Mesenchymal stem cell (in vitro differentiated cells and primary cell): ENCODE data around the gene RFX6.

Source experiments
- DNase-seq: peaks from one replicate; pipeline ENCODE4 v3.0.0-alpha.2; 2013
- H2AFZ ChIP-seq: one replicate; pipeline ENCODE4 v1.6.1; 2013; ENCODE audit warnings: low read depth, mild to moderate bottlenecking, control low read depth, inconsistent platforms, low read length, moderate library complexity
- H2AK5ac ChIP-seq: 2 replicates; pipeline ENCODE4 v1.6.1; 2013; ENCODE audit warnings: low read length, moderate library complexity, mild to moderate bottlenecking, inconsistent platforms; ENCODE audit not compliant: severe bottlenecking
- H2BK120ac ChIP-seq: one replicate; pipeline ENCODE4 v1.6.1; 2013; ENCODE audit warnings: low read depth, mild to moderate bottlenecking, inconsistent platforms, low read length, moderate library complexity
- H2BK12ac ChIP-seq, 2 experiments: one replicate each; pipeline ENCODE4 v1.6.1; 2013; ENCODE audit warnings: inconsistent platforms in 2 of 2, low read length in 2 of 2, mild to moderate bottlenecking in 2 of 2, moderate library complexity in 2 of 2, control low read depth in 1 of 2
- H2BK15ac ChIP-seq: one replicate; pipeline ENCODE4 v1.6.1; 2013; ENCODE audit warnings: mild to moderate bottlenecking, low read depth, inconsistent platforms; ENCODE audit not compliant: poor library complexity, severe bottlenecking
- H2BK5ac ChIP-seq: 2 replicates; pipeline ENCODE4 v1.6.1; 2013; ENCODE audit warnings: low read depth, mild to moderate bottlenecking, low read length, control low read depth, inconsistent platforms; ENCODE audit not compliant: poor library complexity, severe bottlenecking
- H3K14ac ChIP-seq, 2 experiments: one replicate each; pipeline ENCODE4 v1.6.1; 2013; ENCODE audit warnings: inconsistent platforms in 2 of 2, low read length in 2 of 2, control low read depth in 1 of 2, mild to moderate bottlenecking in 1 of 2, moderate library complexity in 1 of 2
- H3K18ac ChIP-seq, 2 experiments: one replicate each; pipeline ENCODE4 v1.6.1; 2013; ENCODE audit warnings: inconsistent platforms in 2 of 2, low read length in 2 of 2, control low read depth in 1 of 2, low read depth in 1 of 2, mild to moderate bottlenecking in 1 of 2
- H3K23ac ChIP-seq, 2 experiments: one replicate each; pipeline ENCODE4 v1.6.1; 2013; ENCODE audit warnings: inconsistent platforms in 2 of 2, low read length in 2 of 2, mild to moderate bottlenecking in 2 of 2, moderate library complexity in 2 of 2, control low read depth in 1 of 2
- H3K27ac ChIP-seq: 2 replicates; pipeline ENCODE4 v1.5.1; 2013; ENCODE audit warnings: mild to moderate bottlenecking, moderate library complexity, low read length, control low read depth, inconsistent platforms; ENCODE audit not compliant: poor library complexity, severe bottlenecking
- H3K27me3 ChIP-seq, 2 experiments: 2 replicates each; pipeline versions ENCODE4 v1.6.1 to v1.7.0; 2013; ENCODE audit warnings: low read length in 2 of 2, mild to moderate bottlenecking in 2 of 2, moderate library complexity in 2 of 2, control low read depth in 1 of 2, inconsistent platforms in 1 of 2; ENCODE audit not compliant: control insufficient read depth in 1 of 2, insufficient read depth in 1 of 2
- H3K36me3 ChIP-seq, 2 experiments: 2 replicates each; pipeline versions ENCODE4 v1.6.1 to v1.7.0; 2013; ENCODE audit warnings: low read length in 2 of 2, control low read depth in 1 of 2, inconsistent platforms in 1 of 2, low read depth in 1 of 2, mild to moderate bottlenecking in 1 of 2; ENCODE audit not compliant: insufficient read depth in 2 of 2, control insufficient read depth in 1 of 2
- H3K4ac ChIP-seq, 2 experiments: one replicate each; pipeline ENCODE4 v1.6.1; 2013; ENCODE audit warnings: inconsistent platforms in 2 of 2, low read length in 2 of 2, mild to moderate bottlenecking in 2 of 2, moderate library complexity in 2 of 2, control low read depth in 1 of 2, low read depth in 1 of 2
- H3K4me1 ChIP-seq: 2 replicates; pipeline ENCODE4 v1.6.1; 2013; ENCODE audit warnings: low read depth, low read length, control low read depth; ENCODE audit not compliant: control insufficient read depth, insufficient read depth
- H3K4me2 ChIP-seq: 2 replicates; pipeline ENCODE4 v1.6.1; 2013; ENCODE audit warnings: low read length, mild to moderate bottlenecking, inconsistent platforms; ENCODE audit not compliant: poor library complexity, severe bottlenecking
- H3K4me3 ChIP-seq, 2 experiments: 2 replicates each; pipeline versions ENCODE4 v1.5.1 to v1.7.0; 2013; ENCODE audit warnings: low read length in 2 of 2, mild to moderate bottlenecking in 2 of 2, control low read depth in 1 of 2, low read depth in 1 of 2; ENCODE audit not compliant: insufficient read depth in 1 of 2
- H3K79me1 ChIP-seq: replicated peaks from 2 replicates; pipeline ENCODE4 v1.6.1; 2013; ENCODE audit warnings: mild to moderate bottlenecking, control low read depth, low read length, inconsistent platforms; ENCODE audit not compliant: poor library complexity, severe bottlenecking
- H3K9ac ChIP-seq: 2 replicates; pipeline ENCODE4 v1.7.0; 2013; ENCODE audit warnings: mild to moderate bottlenecking, low read length, moderate library complexity
- H3K9me3 ChIP-seq: 2 replicates; pipeline ENCODE4 v1.7.0; 2013; ENCODE audit warnings: mild to moderate bottlenecking, low read length; ENCODE audit not compliant: control insufficient read depth
- H4K8ac ChIP-seq: one replicate; pipeline ENCODE4 v1.6.1; 2013; ENCODE audit warnings: inconsistent platforms, mild to moderate bottlenecking, low read length, moderate library complexity
- H4K91ac ChIP-seq: one replicate; pipeline ENCODE4 v1.6.1; 2013; ENCODE audit warnings: mild to moderate bottlenecking, low read length, inconsistent platforms
- WGBS: methylation state at CpG from one replicate; pipeline ENCODE4 v1.1.7; 2013; ENCODE audit warnings: mixed read lengths; 5-methylcytosine and 5-hydroxymethylcytosine counted together

RFX6 gene

DNA sequence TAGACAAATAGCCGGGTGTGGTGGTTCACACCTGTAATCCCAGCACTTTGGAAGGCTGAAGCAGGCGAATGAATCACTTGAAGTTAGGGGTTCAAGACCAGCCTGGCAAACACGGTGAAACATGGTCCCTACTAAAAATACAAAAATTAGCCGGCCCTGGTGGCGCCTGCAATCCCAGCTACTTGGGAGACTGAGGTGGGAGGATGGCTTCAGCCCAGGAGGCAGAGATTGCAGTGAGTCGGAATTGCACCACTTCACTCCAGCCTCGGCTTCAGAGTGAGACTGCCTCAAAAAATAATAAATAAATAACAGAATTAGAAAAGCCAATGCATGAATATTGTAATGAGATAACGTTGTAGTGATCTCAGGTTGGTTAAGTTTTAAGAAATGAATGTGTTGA, 61.3 kb downstream of the RFX6 start:
- no peak overlapping the region for H3K23ac ChIP-seq
- no peak overlapping the region for H2BK5ac ChIP-seq
- H2BK120ac ChIP-seq = no peak overlapping the region
- no peak overlapping the region for H4K91ac ChIP-seq
- no peaks in the 10 kb centered on the region for H3K9me3 ChIP-seq
- H3K27ac ChIP-seq = no peak overlapping the region
- H3K9ac ChIP-seq = no peak overlapping the region
- H3K14ac ChIP-seq = no peak overlapping the region
- no peak overlapping the region for H2BK15ac ChIP-seq
- 68% methylated on average over 5 of the region's 8 CpGs for WGBS
- no peak for DNase-seq
- H3K4me1 ChIP-seq = no peaks in the 10 kb centered on the region
- no peak overlapping the region for H3K4ac ChIP-seq
- no peak overlapping the region for H4K8ac ChIP-seq
- no peaks in the 10 kb centered on the region for H3K79me1 ChIP-seq
- H3K4me2 ChIP-seq = no peak overlapping the region
- H2AFZ ChIP-seq = no peak overlapping the region
- H3K4me3 ChIP-seq = no peak overlapping the region
- H3K36me3 ChIP-seq = no peaks in the 10 kb centered on the region
- H3K27me3 ChIP-seq = no peaks in the 10 kb centered on the region
- no peak overlapping the region for H3K18ac ChIP-seq
- H2BK12ac ChIP-seq = no peak overlapping the region
- H2AK5ac ChIP-seq = no peak overlapping the region

DNA sequence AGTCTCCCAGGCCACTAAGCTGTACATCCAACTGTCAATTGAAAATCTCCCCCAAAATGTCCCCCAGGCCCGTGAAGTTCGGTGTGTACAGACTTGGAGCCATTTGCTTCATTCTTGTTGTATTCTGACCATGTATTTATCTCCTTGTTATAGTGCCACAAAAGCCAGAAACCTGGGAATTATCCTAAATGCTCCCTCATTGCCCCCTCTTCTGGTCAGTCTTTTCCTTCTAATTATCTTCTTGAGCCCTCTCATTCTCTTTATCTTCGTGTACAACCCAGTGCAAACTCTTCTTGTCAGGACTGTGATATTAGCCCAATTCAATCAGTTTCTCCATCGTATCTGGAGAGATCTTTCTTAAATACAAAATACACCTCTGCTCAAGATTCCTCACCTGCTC, 64.7 kb downstream of the RFX6 start:
- no peaks in the 10 kb centered on the region for H3K79me1 ChIP-seq
- 38% methylated on average over 4 of the region's 4 CpGs for WGBS
- no peak overlapping the region for H3K18ac ChIP-seq

GRCh38 chr6:116945809-116946208, 68.8 kb downstream of the RFX6 start:
- no peak overlapping the region for H2AFZ ChIP-seq
- peaks cover 3 to 4% of the 10 kb centered on the region in 2 experiments for H3K27me3 ChIP-seq
- 39% methylated on average over 5 of the region's 5 CpGs for WGBS
- no peak overlapping the region for H3K4ac ChIP-seq
- no peak overlapping the region for H3K4me2 ChIP-seq
- H3K4me1 ChIP-seq = no peaks in the 10 kb centered on the region
- no peak overlapping the region for H2BK120ac ChIP-seq
- no peak overlapping the region for H3K9ac ChIP-seq
- no peak overlapping the region for H3K27ac ChIP-seq
- no peak overlapping the region for H3K14ac ChIP-seq
- no peaks in the 10 kb centered on the region for H3K79me1 ChIP-seq
- no peak overlapping the region for H3K18ac ChIP-seq
- H2AK5ac ChIP-seq = no peak overlapping the region
- no peak overlapping the region for H2BK12ac ChIP-seq
- no peak overlapping the region for H2BK15ac ChIP-seq
- H2BK5ac ChIP-seq = no peak overlapping the region
- peak; percentile 30 for DNase-seq
- H4K8ac ChIP-seq = no peak overlapping the region
- no peak overlapping the region for H3K4me3 ChIP-seq
- no peaks in the 10 kb centered on the region for H3K36me3 ChIP-seq
- no peak overlapping the region for H3K23ac ChIP-seq
- H3K9me3 ChIP-seq = no peaks in the 10 kb centered on the region
- H4K91ac ChIP-seq = no peak overlapping the region

More for the DNA sequence above, 64.7 kb downstream of the RFX6 start:
- H2BK5ac ChIP-seq = no peak overlapping the region
- no peak overlapping the region for H2AK5ac ChIP-seq
- no peak overlapping the region for H2BK120ac ChIP-seq
- H2AFZ ChIP-seq = no peak overlapping the region
- H3K4ac ChIP-seq = no peak overlapping the region
- no peak for DNase-seq
- no peak overlapping the region for H2BK12ac ChIP-seq
- no peak overlapping the region for H4K8ac ChIP-seq
- no peak overlapping the region for H3K14ac ChIP-seq
- no peaks in the 10 kb centered on the region for H3K9me3 ChIP-seq
- no peak overlapping the region for H3K23ac ChIP-seq
- no peak overlapping the region for H3K27ac ChIP-seq
- no peak overlapping the region for H4K91ac ChIP-seq
- no peak overlapping the region for H3K4me2 ChIP-seq
- H3K27me3 ChIP-seq = peaks cover 0 to 4% of the 10 kb centered on the region in 2 experiments
- no peaks in the 10 kb centered on the region for H3K4me1 ChIP-seq
- H3K36me3 ChIP-seq = no peaks in the 10 kb centered on the region
- no peak overlapping the region for H3K4me3 ChIP-seq
- no peak overlapping the region for H2BK15ac ChIP-seq
- no peak overlapping the region for H3K9ac ChIP-seq

GRCh38 chr6:116948533-116949304, 71.7 kb downstream of the RFX6 start:
- no peak overlapping the region for H2AFZ ChIP-seq
- no peak overlapping the region for H4K8ac ChIP-seq
- H3K23ac ChIP-seq = no peak overlapping the region
- H2BK5ac ChIP-seq = no peak overlapping the region
- H3K4me3 ChIP-seq = no peak overlapping the region
- H3K27ac ChIP-seq = no peak overlapping the region
- WGBS = no CpG with 5 or more reads among the region's 1 CpG
- H3K36me3 ChIP-seq = no peaks in the 10 kb centered on the region
- H3K4me1 ChIP-seq = no peaks in the 10 kb centered on the region
- H3K9me3 ChIP-seq = no peaks in the 10 kb centered on the region
- H2BK15ac ChIP-seq = no peak overlapping the region
- no peak overlapping the region for H3K18ac ChIP-seq
- H3K9ac ChIP-seq = no peak overlapping the region
- H2BK120ac ChIP-seq = no peak overlapping the region
- H3K27me3 ChIP-seq = peaks cover 3 to 4% of the 10 kb centered on the region in 2 experiments
- no peak overlapping the region for H4K91ac ChIP-seq
- H2AK5ac ChIP-seq = no peak overlapping the region
- no peak overlapping the region for H2BK12ac ChIP-seq
- H3K4ac ChIP-seq = no peak overlapping the region
- H3K4me2 ChIP-seq = no peak overlapping the region
- H3K14ac ChIP-seq = no peak overlapping the region
- no peak for DNase-seq
- H3K79me1 ChIP-seq = no peaks in the 10 kb centered on the region
